ENCODE results near the gene LILRB5.
"Not testable (repeated sequence)": the region's sequence is repeated elsewhere in the genome, so short reads cannot be mapped to it uniquely, and the experiment has no call there.

Gene LILRB5

GRCh38 chr19:54257116-54257480 is at the start of gene LILRB5:
Gene LILRB5, minus strand, starts transcription at chr19:54257273. Its CDS starts 80 bp downstream, at chr19:54257193.
- DNase-seq (ENCODE audit: low read depth), result no peak

GRCh38 chr19:54305141-54305540 is 48.1 kb upstream of the LILRB5 start:
- no peak for DNase-seq (ENCODE audit: low read depth)

- DNase-seq (ENCODE audit: low read depth), result no peak
Measured at GRCh38 chr19:54302257-54302656, 45.2 kb upstream of the LILRB5 start.

- DNase-seq (ENCODE audit: low read depth), result no peak
Measured at GRCh38 chr19:54299515-54299914, 42.4 kb upstream of the LILRB5 start.

GRCh38 chr19:54299126-54299498 is 42.0 kb upstream of the LILRB5 start:
- DNase-seq (ENCODE audit: low read depth), result no peak

- no peak for DNase-seq (ENCODE audit: low read depth)
Measured at GRCh38 chr19:54298357-54299125, 41.5 kb upstream of the LILRB5 start.

- DNase-seq (ENCODE audit: low read depth), result no peak
Measured at GRCh38 chr19:54297759-54298305, 40.8 kb upstream of the LILRB5 start.

GRCh38 chr19:54294539-54294938 is 37.5 kb upstream of the LILRB5 start:
- DNase-seq (ENCODE audit: low read depth), result no peak

GRCh38 chr19:54289160-54289559 is 32.1 kb upstream of the LILRB5 start:
- DNase-seq (ENCODE audit: low read depth), result not testable (repeated sequence)

GRCh38 chr19:54287456-54287855 is 30.4 kb upstream of the LILRB5 start:
- no peak for DNase-seq (ENCODE audit: low read depth)

GRCh38 chr19:54286283-54286682 is 29.2 kb upstream of the LILRB5 start:
- not testable (repeated sequence) for DNase-seq (ENCODE audit: low read depth)

GRCh38 chr19:54285427-54286056 is 28.5 kb upstream of the LILRB5 start:
- DNase-seq (ENCODE audit: low read depth), result not testable (repeated sequence)

GRCh38 chr19:54282686-54283470 is 25.8 kb upstream of the LILRB5 start:
- DNase-seq (ENCODE audit: low read depth), result no peak

GRCh38 chr19:54281729-54282075 is 24.6 kb upstream of the LILRB5 start:
- not testable (repeated sequence) for DNase-seq (ENCODE audit: low read depth)

- DNase-seq (ENCODE audit: low read depth), result no peak
Measured at GRCh38 chr19:54281007-54281728, 24.1 kb upstream of the LILRB5 start, which contains the start of gene LILRB2. Gene LILRB2, minus strand, starts transcription at chr19:54281110. Its CDS starts 614 bp downstream, at chr19:54280496.

- not testable (repeated sequence) for DNase-seq (ENCODE audit: low read depth)
Measured at GRCh38 chr19:54280441-54280840, 23.4 kb upstream of the LILRB5 start.

- DNase-seq (ENCODE audit: low read depth), result not testable (repeated sequence)
Measured at GRCh38 chr19:54280025-54280424, 23.0 kb upstream of the LILRB5 start.

- no peak for DNase-seq (ENCODE audit: low read depth)
Measured at GRCh38 chr19:54279406-54279962, 22.4 kb upstream of the LILRB5 start.

- not testable (repeated sequence) for DNase-seq (ENCODE audit: low read depth)
Measured at GRCh38 chr19:54278571-54279195, 21.6 kb upstream of the LILRB5 start.

- DNase-seq (ENCODE audit: low read depth), result not testable (repeated sequence)
Measured at GRCh38 chr19:54278056-54278455, 21.0 kb upstream of the LILRB5 start.

GRCh38 chr19:54277111-54277615 is 20.1 kb upstream of the LILRB5 start:
- not testable (repeated sequence) for DNase-seq (ENCODE audit: low read depth)

Data from CMK (cell line).